ENCODE results near the gene SRRM3. TPM values are rescaled to one million over a fixed set of nuclear protein-coding genes. Genes with fewer than 3 reads are reported as not detected.
A peak's percentile ranks its signal among the peaks of the same experiment; 100 is the strongest.
"Not testable (repeated sequence)": the region's sequence is repeated elsewhere in the genome, so short reads cannot be mapped to it uniquely, and the experiment has no call there.

SRRM3 gene, protein sequence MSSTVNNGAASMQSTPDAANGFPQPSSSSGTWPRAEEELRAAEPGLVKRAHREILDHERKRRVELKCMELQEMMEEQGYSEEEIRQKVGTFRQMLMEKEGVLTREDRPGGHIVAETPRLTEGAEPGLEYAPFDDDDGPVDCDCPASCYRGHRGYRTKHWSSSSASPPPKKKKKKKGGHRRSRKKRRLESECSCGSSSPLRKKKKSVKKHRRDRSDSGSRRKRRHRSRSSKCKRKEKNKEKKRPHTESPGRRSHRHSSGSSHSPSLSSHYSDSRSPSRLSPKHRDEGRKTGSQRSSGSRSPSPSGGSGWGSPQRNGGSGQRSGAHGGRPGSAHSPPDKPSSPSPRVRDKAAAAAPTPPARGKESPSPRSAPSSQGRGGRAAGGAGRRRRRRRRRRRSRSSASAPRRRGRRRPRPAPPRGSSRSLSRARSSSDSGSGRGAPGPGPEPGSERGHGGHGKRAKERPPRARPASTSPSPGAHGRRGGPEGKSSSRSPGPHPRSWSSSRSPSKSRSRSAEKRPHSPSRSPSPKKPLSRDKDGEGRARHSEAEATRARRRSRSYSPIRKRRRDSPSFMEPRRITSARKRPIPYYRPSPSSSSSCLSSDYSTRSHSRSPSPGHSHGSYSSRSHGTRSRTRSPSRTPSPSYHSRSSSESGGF
- total RNA-seq, result 1.1 TPM
- long read RNA-seq, partial matches to known transcripts, result 1 of 7 reads
- long read RNA-seq, other reads (novel, unspliced or antisense), result 6 of 7 reads

DNA sequence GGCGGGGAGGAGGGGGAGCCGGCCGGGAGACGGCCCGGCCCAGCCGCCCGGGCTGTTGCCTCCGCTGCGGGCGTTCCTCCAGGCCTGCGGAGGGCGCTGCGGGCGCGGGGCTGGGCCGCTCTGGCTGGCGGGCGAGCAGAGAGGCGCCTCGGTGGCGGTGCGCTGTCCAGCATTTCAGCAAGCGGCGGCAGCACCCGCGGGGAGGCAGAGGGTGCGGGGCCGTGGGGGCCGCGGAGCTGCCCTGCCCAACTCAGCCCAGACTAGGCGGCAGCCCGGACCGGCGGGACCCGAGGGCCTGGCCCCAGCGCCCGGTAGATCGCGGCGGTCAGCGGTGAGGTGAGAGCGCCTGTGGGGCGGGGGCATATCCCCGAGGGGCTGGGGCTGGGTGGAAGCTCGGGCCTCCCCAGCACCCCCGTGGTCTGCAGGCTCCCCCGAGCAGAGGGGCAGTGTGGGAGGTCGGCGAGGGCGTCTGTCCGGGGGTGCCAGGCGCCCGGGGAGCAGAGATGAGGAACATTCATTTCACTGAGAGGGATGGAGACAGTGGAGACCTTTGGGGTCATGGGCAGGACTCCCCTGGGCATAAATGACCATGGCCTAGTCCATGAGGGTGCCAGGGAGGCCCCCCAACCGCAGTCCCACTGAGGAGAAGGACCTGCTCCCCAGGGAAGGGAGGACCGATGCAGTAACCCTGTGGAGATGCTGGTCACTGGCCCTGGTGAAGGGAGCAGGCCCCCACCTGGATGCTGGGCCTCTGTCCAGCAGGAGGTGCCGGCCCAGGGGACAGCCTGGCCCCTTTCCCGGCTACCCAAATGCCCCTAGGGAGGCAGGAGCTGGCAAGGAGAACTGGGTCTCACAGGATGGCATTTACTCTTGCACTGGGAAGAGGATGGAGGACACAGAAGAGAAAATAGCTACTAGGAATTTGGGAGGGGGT, at the start of gene SRRM3:
SRRM3 (plus strand) TSS at position 165 of the 934 bp plus-strand sequence. CDS start 33,171 bp downstream, outside the sequence.
- Histone ChIP-seq H3K9me3 (no peaks in the 10 kb centered on the region), H3K27ac (no peak within 1 kb of the TSS), H3K4me1 (no peaks in the 10 kb centered on the region), H3K27me3 (peaks cover 18% of the 10 kb centered on the region), H3K4me3 (no peak within 1 kb of the TSS), H3K36me3 (no peaks in the 10 kb centered on the region)
- intact Hi-C loops (cut with DNase I), result no loop called here
- ATAC-seq (peak; percentile 98), DNase-seq (peak; percentile 90)
- TF ChIP-seq, protein P1, sequence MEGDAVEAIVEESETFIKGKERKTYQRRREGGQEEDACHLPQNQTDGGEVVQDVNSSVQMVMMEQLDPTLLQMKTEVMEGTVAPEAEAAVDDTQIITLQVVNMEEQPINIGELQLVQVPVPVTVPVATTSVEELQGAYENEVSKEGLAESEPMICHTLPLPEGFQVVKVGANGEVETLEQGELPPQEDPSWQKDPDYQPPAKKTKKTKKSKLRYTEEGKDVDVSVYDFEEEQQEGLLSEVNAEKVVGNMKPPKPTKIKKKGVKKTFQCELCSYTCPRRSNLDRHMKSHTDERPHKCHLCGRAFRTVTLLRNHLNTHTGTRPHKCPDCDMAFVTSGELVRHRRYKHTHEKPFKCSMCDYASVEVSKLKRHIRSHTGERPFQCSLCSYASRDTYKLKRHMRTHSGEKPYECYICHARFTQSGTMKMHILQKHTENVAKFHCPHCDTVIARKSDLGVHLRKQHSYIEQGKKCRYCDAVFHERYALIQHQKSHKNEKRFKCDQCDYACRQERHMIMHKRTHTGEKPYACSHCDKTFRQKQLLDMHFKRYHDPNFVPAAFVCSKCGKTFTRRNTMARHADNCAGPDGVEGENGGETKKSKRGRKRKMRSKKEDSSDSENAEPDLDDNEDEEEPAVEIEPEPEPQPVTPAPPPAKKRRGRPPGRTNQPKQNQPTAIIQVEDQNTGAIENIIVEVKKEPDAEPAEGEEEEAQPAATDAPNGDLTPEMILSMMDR (IDR thresholded peaks at IDR 0.05), result peak; percentile 55

DNA sequence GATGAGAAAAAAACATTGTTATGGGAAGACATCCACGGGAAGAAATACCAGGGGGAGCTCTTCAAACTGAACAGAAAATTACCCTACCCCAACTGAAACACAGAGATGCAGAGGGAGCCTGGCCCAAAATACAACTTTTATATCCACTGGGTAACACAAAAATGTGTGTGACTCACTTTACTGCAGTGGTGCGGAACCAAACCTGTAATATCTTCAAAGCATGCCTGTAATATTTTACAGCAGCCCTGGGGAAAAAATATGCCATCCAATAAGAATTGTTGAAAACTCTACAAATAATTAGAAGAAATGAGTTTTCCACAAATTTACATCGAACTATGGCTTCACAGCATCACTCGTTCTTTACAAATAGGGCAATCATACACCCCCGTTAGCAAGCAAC, 49.8 kb upstream of the SRRM3 start:
- no peaks in the 10 kb centered on the region for H3K9me3 ChIP-seq
- no peak overlapping the region for H3K4me3 ChIP-seq
- no peaks in the 10 kb centered on the region for H3K36me3 ChIP-seq
- no peaks in the 10 kb centered on the region for H3K4me1 ChIP-seq
- intact Hi-C loops (cut with DNase I), result no loop called here
- DNase-seq, result no peak
- no peak overlapping the region for H3K27ac ChIP-seq
- ATAC-seq, result no peak
- H3K27me3 ChIP-seq, result peaks cover 17% of the 10 kb centered on the region
- TF ChIP-seq, protein P1 (IDR thresholded peaks at IDR 0.05), result no peak

DNA sequence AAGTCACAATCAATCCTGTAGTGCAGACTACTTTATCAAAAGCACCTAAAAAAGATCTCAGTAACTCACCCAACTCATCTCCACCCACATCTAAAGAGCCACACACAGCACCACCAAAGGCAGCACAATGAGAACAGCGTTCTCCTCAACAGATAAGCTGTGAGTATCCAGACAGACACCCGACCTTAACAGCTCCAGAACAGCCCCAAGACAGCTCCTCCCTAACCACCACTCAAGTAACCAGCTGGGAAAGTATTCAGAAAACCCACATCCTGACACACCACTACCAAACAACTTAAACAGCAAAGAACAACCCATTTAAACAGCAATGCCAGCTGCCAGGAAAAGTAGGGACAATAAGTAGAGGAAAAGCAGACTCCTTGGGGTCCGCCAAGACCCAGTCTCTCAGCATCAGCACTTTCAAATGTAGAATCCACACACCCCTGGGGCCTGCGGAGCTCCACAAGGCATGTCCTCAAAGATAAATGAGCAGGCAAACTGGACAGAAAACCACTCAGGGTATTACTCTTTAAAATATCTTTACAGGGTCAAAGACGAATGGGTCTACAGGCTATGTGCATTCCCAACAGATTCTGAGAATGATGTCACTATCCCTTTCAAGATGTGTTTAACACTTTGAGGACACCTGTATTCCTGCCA, 48.0 kb upstream of the SRRM3 start:
- intact Hi-C loops (cut with DNase I); H3K36me3 ChIP-seq; H3K4me1 ChIP-seq; H3K4me3 ChIP-seq; H3K27ac ChIP-seq; DNase-seq; ATAC-seq; H3K9me3 ChIP-seq: not testable (repeated sequence)
- H3K27me3 ChIP-seq, result peaks cover 17% of the 10 kb centered on the region

DNA sequence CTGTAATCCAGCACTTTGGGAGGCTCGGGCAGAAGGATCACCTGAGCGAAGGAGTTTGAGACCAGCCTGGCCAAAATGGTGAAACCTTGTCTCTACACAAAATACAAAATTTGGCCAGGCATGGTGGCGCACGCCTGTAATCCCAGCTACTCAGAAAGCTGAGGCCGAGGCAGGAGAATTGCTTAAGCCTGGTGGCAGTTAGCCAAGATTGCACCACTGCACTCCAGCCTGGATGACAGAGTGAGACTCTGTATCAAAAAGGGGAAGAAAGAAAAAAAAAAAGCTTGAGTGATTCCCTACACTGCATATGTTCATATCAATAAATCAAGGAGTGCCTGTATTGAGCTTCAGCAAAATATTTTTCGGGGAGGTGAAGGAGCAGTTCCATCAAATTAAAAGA, 45.8 kb upstream of the SRRM3 start:
- intact Hi-C loops (cut with DNase I), result no loop called here
- ATAC-seq (peak; percentile 87), DNase-seq (peak; percentile 84)
- Histone ChIP-seq H3K36me3 (no peaks in the 10 kb centered on the region), H3K9me3 (no peaks in the 10 kb centered on the region), H3K4me3 (no peak overlapping the region), H3K4me1 (no peaks in the 10 kb centered on the region), H3K27ac (no peak overlapping the region), H3K27me3 (peaks cover 5% of the 10 kb centered on the region)
- TF ChIP-seq, protein P1 (IDR thresholded peaks at IDR 0.05), result no peak

DNA sequence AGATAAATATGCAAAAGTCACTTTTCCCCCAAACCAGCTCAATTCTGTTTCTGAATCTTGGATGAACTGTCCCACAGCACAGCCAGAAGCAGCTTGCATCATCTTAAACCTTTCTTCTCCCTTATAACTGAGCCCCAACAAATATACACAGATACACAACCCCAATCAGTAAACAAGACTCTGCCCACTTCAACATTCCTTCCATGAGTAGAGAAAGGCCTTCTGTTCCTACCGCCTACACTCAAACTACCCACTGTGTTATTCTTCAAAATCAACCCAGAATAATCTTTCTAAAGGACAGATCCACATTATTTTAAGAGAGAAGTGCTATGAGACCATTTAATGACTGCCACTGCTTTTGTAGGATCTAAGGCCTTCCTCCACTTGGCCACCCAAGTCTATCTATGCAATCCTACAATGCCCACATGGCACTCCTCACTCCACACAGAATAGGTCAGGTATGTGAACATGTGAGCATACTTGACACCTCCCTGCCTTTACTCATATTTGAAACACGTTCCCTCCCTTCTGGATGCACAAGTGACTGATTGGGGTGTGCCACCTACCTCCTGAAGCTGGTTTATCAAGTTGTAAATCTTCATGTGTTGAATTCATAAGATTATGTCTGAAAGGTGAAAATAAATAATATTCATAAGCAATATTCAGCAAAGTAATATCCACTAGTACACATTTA, 44.6 kb upstream of the SRRM3 start:
- intact Hi-C loops (cut with DNase I); H3K4me1 ChIP-seq; ATAC-seq: not testable (repeated sequence)

DNA sequence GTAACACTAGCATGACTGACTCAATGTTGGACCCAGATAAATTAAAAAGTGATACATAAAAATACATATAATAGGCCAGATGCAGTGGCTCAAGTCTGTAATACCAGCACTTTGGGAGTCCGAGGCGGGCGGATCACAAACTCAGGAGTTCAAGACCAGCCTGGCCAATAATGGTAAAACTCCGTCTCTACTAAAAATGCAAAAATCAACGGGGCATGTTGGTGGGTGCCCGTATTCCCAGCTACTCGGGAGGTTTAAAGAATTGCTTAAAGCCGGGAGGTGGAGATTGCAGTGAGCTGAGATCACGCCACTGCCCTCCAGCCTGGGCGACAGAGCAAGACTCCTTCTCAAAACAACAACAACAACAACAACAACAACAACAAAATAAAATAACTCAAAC, 43.3 kb upstream of the SRRM3 start:
- H3K27me3 ChIP-seq; H3K36me3 ChIP-seq; H3K4me1 ChIP-seq; H3K27ac ChIP-seq; ATAC-seq; H3K9me3 ChIP-seq; intact Hi-C loops (cut with DNase I); H3K4me3 ChIP-seq; DNase-seq: not testable (repeated sequence)

More for the DNA sequence above, 44.6 kb upstream of the SRRM3 start:
- not testable (repeated sequence) for H3K4me3 ChIP-seq, H3K27ac ChIP-seq, DNase-seq, H3K9me3 ChIP-seq, H3K36me3 ChIP-seq, H3K27me3 ChIP-seq

DNA sequence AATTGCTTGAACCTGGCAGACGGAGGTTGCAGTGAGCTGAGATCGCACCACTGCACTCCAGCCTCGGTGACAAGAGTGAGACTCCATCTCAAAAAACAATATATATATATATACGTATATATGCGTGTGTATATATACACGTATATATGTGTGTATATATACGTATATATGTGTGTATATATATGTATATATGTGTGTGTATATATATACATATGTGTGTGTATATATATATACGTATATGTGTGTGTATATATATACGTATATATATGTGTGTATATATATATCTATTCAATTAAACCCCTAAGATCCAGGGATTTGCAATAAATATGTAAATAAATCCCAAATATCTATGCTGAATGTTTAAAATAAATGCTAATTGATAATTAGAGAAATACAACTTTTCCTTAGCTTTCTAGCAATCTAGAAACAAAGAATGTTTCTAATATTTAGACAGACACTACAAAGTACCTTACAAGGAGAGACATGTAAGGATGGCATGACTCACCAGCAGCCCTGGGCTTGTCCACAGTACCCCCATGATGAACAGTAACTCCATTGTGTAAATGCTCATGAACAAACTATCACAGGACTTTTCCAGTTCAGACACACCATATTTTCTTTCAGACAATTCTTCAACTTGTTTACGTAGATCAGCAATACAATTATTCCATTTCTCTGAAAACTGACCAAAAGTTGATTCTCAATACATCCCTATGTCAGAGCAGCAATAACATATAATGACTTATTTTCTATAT, 39.1 kb upstream of the SRRM3 start:
- intact Hi-C loops (cut with DNase I); H3K27ac ChIP-seq; H3K36me3 ChIP-seq; ATAC-seq; H3K4me1 ChIP-seq; DNase-seq; H3K4me3 ChIP-seq; H3K9me3 ChIP-seq; H3K27me3 ChIP-seq: not testable (repeated sequence)

DNA sequence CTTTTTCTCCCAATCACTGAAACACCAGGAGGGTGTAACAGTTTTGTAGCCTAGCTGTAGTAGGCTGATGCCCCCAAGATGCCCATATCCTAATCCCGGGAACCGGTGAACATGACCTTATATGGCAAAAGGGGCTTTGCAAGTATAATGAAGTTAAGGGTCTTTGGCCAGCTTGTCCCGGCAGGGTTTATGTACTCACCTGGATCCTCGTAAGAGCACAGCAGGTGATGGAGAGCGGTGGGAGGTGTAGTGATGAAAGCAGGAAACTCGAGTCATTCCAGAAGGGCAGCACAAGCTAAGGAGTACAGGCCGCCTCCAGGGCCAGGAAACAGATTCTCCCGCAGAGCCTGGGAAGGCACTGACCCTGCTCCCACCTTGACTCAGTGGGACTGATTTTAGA, 37.9 kb upstream of the SRRM3 start:
- H3K4me3 ChIP-seq; H3K36me3 ChIP-seq; ATAC-seq; intact Hi-C loops (cut with DNase I); H3K9me3 ChIP-seq; H3K4me1 ChIP-seq; H3K27ac ChIP-seq; H3K27me3 ChIP-seq: not testable (repeated sequence)
- peak; percentile 18 for DNase-seq
